Smooth muscle cell (in vitro differentiated cells): ENCODE data around the gene PCP2. TPM values are rescaled to one million over a fixed set of nuclear protein-coding genes. Genes with fewer than 3 reads are reported as not detected.

Experiments
- DNase-seq: peaks from one replicate; lab custom pipeline; 2025; ENCODE audit not compliant: unreplicated experiment; lab: John Stamatoyannopoulos, UW
- H2AFZ ChIP-seq: fragments of 200-600 bp; sonication (generic); 2 replicates; pipeline ENCODE4 v1.6.0; 2016; ENCODE audit warnings: antibody characterized with exemption, low read depth, mild to moderate bottlenecking
- H3F3A ChIP-seq: fragments of 200-600 bp; sonication (generic); 2 replicates; pipeline ENCODE4 v1.6.0; 2017; ENCODE audit warnings: antibody characterized with exemption, low read depth
- H3K27ac ChIP-seq: fragments of 200-600 bp; sonication (generic); 2 replicates; pipeline ENCODE4 v1.5.1; 2016; ENCODE audit warnings: low read depth, mild to moderate bottlenecking
- H3K27me3 ChIP-seq: fragments of 200-600 bp; sonication (generic); 2 replicates; pipeline ENCODE4 v1.6.1; 2016; ENCODE audit warnings: low read depth, mild to moderate bottlenecking
- H3K36me3 ChIP-seq: fragments of 200-600 bp; sonication (generic); 2 replicates; pipeline ENCODE4 v1.5.1; 2016; ENCODE audit warnings: low read depth
- H3K4me1 ChIP-seq: fragments of 200-600 bp; sonication (generic); 2 replicates; pipeline ENCODE4 v1.5.1; 2016; ENCODE audit warnings: low read depth
- H3K4me2 ChIP-seq: fragments of 200-600 bp; sonication (generic); 2 replicates; pipeline ENCODE4 v1.6.0; 2016; ENCODE audit warnings: mild to moderate bottlenecking
- H3K4me3 ChIP-seq: fragments of 200-600 bp; sonication (generic); 2 replicates; pipeline ENCODE4 v1.5.1; 2016; ENCODE audit warnings: mild to moderate bottlenecking
- H3K79me2 ChIP-seq: fragments of 200-600 bp; sonication (generic); 2 replicates; pipeline ENCODE4 v1.6.0; 2016; ENCODE audit warnings: low read depth, mild to moderate bottlenecking
- H3K9ac ChIP-seq: fragments of 200-600 bp; sonication (generic); 2 replicates; pipeline ENCODE4 v1.6.0; 2016; ENCODE audit warnings: low read depth
- H3K9me3 ChIP-seq: fragments of 200-600 bp; sonication (generic); replicated peaks from 2 replicates; pipeline ENCODE4 v1.5.1; 2016; ENCODE audit warnings: low read depth
- H4K20me1 ChIP-seq: fragments of 200-600 bp; sonication (generic); 2 replicates; pipeline ENCODE4 v1.6.0; 2016; ENCODE audit warnings: low read depth
- CTCF ChIP-seq: fragments of 200-600 bp; sonication (generic); IDR thresholded peaks from 2 replicates; pipeline ENCODE4 v1.5.1; 2017; ENCODE audit warnings: borderline replicate concordance, mild to moderate bottlenecking, antibody characterized with exemption; ENCODE audit not compliant: insufficient read depth, poor library complexity, severe bottlenecking
- WGBS: methylation state at CpG from one replicate; pipeline ENCODE4 v1.1.7; 2016; ENCODE audit warnings: low lambda C conversion rate; 5-methylcytosine and 5-hydroxymethylcytosine counted together
- polyA plus RNA-seq: library from polyadenylated mRNA; unstranded; fragments of >200 nt; fragmentation: Nextera tagmentation; extraction: Ambion mirVana; gene quantifications from 2 replicates; pipeline ENCODE4 v1.2.1, GENCODE V29; 2016
- total RNA-seq: library from RNA; depleted of rRNA; stranded (reverse); fragments of >200 nt; gene quantifications from 2 replicates; pipeline ENCODE4 v1.2.3, GENCODE V29; 2014

PCP2 gene
- total and polyA plus RNA-seq, 2 experiments from 2014 or later: 0.35 TPM; not detected in 1

DNA sequence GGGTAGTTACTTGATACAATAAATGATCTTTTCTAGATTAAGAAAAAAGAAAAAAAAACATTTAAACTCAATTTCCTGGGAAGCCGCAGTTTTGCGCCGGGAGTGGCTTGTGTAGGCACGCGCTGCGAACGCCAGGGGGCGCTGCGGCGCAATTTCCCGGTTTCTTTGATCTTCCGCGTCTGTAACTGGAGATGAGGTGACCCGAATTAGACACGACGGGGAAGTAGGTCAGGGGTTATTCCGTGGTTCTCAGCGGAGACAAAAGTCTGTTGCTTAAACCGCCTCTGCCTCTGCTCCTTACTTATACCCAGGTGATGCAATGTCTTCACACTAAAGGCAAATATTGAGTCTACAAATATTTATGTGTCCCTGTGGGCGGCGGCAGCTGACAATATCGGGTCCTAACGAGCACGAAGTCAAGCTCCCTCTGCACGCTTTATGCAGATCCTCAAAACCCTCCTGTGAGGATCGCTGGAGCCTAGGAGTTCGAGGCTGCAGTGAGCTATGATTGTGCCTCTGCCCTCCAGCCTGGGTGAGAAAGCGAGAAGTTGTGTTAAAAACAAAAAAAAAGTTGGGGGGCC, 18.6 kb upstream of the PCP2 start:
- DNase-seq: peak; percentile 66
- 12% methylated on average over 28 of the region's 28 CpGs for WGBS
- H3K9ac ChIP-seq: no peak overlapping the region
- H3K27me3 ChIP-seq: no peaks in the 10 kb centered on the region
- no peaks in the 10 kb centered on the region for H3K79me2 ChIP-seq
- peak; percentile 98 for TF ChIP-seq CTCF
- H3K9me3 ChIP-seq: no peaks in the 10 kb centered on the region
- no peaks in the 10 kb centered on the region for H3K4me1 ChIP-seq
- peak overlapping the region; percentile 64 for H2AFZ ChIP-seq
- peak overlapping the region; percentile 82 for H3K4me2 ChIP-seq
- H3K4me3 ChIP-seq: peak overlapping the region; percentile 19
- H3K27ac ChIP-seq: no peak overlapping the region
- H3K36me3 ChIP-seq: no peaks in the 10 kb centered on the region
- no peaks in the 10 kb centered on the region for H3F3A ChIP-seq
- no peaks in the 10 kb centered on the region for H4K20me1 ChIP-seq

DNA sequence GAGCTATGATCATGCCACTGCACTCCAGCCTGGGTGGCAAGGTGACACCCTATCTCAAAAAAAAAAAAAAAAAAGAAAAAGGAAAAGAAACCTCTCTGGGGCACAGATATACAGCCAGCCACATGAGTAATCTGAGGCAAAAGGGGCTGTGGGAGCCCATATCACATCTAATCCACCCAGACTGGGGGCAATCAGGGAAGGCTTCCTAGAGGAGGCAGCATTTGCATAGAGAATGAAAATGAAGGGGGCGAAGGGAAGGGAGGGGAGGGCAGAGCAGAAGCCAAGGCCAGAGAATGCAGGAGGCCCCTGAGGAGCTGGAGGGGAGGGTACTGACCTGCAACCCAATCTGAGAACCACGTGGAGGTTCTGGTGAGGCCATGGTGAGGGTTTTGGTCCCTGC, 16.6 kb upstream of the PCP2 start:
- no peaks in the 10 kb centered on the region for H3F3A ChIP-seq
- no peaks in the 10 kb centered on the region for H3K9me3 ChIP-seq
- no peak overlapping the region for H3K4me3 ChIP-seq
- no peak for DNase-seq
- no peak overlapping the region for H3K9ac ChIP-seq
- TF ChIP-seq CTCF: no peak
- no peaks in the 10 kb centered on the region for H3K4me1 ChIP-seq
- H2AFZ ChIP-seq: no peak overlapping the region
- H4K20me1 ChIP-seq: no peaks in the 10 kb centered on the region
- H3K36me3 ChIP-seq: no peaks in the 10 kb centered on the region
- no peaks in the 10 kb centered on the region for H3K79me2 ChIP-seq
- no peaks in the 10 kb centered on the region for H3K27me3 ChIP-seq
- no peak overlapping the region for H3K4me2 ChIP-seq
- WGBS: 43% methylated on average over 2 of the region's 2 CpGs
- H3K27ac ChIP-seq: no peak overlapping the region

- H2AFZ ChIP-seq: no peak overlapping the region
- H3K27me3 ChIP-seq: no peaks in the 10 kb centered on the region
- no peak overlapping the region for H3K27ac ChIP-seq
- H3K4me3 ChIP-seq: no peak overlapping the region
- DNase-seq: no peak
- no peaks in the 10 kb centered on the region for H4K20me1 ChIP-seq
- WGBS: 95% methylated on average over 15 of the region's 15 CpGs
- no peaks in the 10 kb centered on the region for H3K79me2 ChIP-seq
- no peak overlapping the region for H3K4me2 ChIP-seq
- no peaks in the 10 kb centered on the region for H3F3A ChIP-seq
- TF ChIP-seq CTCF: no peak
- H3K4me1 ChIP-seq: no peaks in the 10 kb centered on the region
- no peak overlapping the region for H3K9ac ChIP-seq
- H3K9me3 ChIP-seq: no peaks in the 10 kb centered on the region
- H3K36me3 ChIP-seq: no peaks in the 10 kb centered on the region
Measured at GRCh38 chr19:7648265-7649014, 14.9 kb upstream of the PCP2 start.
